Natural killer cell (primary cell): ENCODE measurements around the gene ZNF888. TPM values are rescaled to one million over a fixed set of nuclear protein-coding genes. Genes with fewer than 3 reads are reported as not detected.
A peak's percentile ranks its signal among the peaks of the same experiment; 100 is the strongest.
"Not testable (repeated sequence)": the region's sequence is repeated elsewhere in the genome, so short reads cannot be mapped to it uniquely, and the experiment has no call there.

Experiments used
- ATAC-seq, 3 donors: fragments of 150-1000 bp in 2 of 3; fragments of 200-7000 bp in 1 of 3; cut with Tn5 transposase; 1 replicate in 1 of 3; 2 replicates in 2 of 3; pipeline ENCODE4 v1.10.0; 2021; ENCODE audit warnings: mild to moderate bottlenecking in 2 of 3, moderate library complexity in 2 of 3
- DNase-seq, 2 donors: peaks; one replicate each; pipeline versions ENCODE4 v3.0.0 to v3.0.0-alpha.2; 2013 to 2021; ENCODE audit warnings: mixed read lengths in 1 of 2
- H3K27ac ChIP-seq: one replicate; pipeline ENCODE4 v1.5.1; 2013; ENCODE audit warnings: mild to moderate bottlenecking, low read length
- H3K27me3 ChIP-seq: one replicate; pipeline ENCODE4 v1.6.1; 2013; ENCODE audit warnings: low read length; ENCODE audit not compliant: control insufficient read depth, insufficient read depth
- H3K36me3 ChIP-seq: one replicate; pipeline ENCODE4 v1.6.1; 2013; ENCODE audit warnings: low read length; ENCODE audit not compliant: control insufficient read depth, insufficient read depth
- H3K4me1 ChIP-seq: one replicate; pipeline ENCODE4 v1.6.1; 2013; ENCODE audit warnings: low read length; ENCODE audit not compliant: control insufficient read depth, insufficient read depth
- H3K4me3 ChIP-seq: one replicate; pipeline ENCODE4 v1.5.1; 2013; ENCODE audit warnings: low read length
- H3K9me3 ChIP-seq: one replicate; pipeline ENCODE4 v1.6.1; 2013; ENCODE audit warnings: low read length; ENCODE audit not compliant: control insufficient read depth, insufficient read depth
- H3K27ac Mint-ChIP-seq, 2 donors: one replicate each; pipeline ENCODE4 v1.8.0; 2022; ENCODE audit warnings: mild to moderate bottlenecking in 2 of 2, mixed read lengths in 2 of 2, moderate library complexity in 1 of 2
- H3K27me3 Mint-ChIP-seq, 2 donors: one replicate each; pipeline ENCODE4 v1.8.0; 2022; ENCODE audit warnings: low read depth in 2 of 2, mixed read lengths in 2 of 2
- H3K36me3 Mint-ChIP-seq: one replicate; pipeline ENCODE4 v1.8.0; 2022; ENCODE audit warnings: mixed read lengths
- H3K4me1 Mint-ChIP-seq, 2 donors: one replicate each; pipeline ENCODE4 v1.8.0; 2022; ENCODE audit warnings: mixed read lengths in 2 of 2
- H3K4me3 Mint-ChIP-seq: one replicate; pipeline ENCODE4 v1.8.0; 2022; ENCODE audit warnings: mild to moderate bottlenecking, moderate library complexity, mixed read lengths
- H3K9me3 Mint-ChIP-seq, 2 donors: one replicate each; pipeline ENCODE4 v1.8.0; 2022; ENCODE audit warnings: mixed read lengths in 2 of 2
- CTCF ChIP-seq: fragments of 200-600 bp; IDR thresholded peaks from one replicate; pipeline ENCODE4 v1.8.0; 2022; ENCODE audit warnings: antibody characterized with exemption
- WGBS: methylation state at CpG from one replicate; pipeline ENCODE4 v1.1.7; 2013; ENCODE audit warnings: missing lambda C conversion rate; ENCODE audit not compliant: insufficient coverage; 5-methylcytosine and 5-hydroxymethylcytosine counted together
- intact Hi-C: fragments of 100-400 bp; cut with micrococcal nuclease; formaldehyde crosslinking; loops from one replicate; pipeline ENCODE4 v1.14.2; 2022
- total RNA-seq, 4 donors: library from RNA; stranded (reverse); fragments of 120-200 nt in 1 of 4; gene quantifications; one replicate each; pipeline versions ENCODE4 v1.2.3 to v1.2.4, GENCODE V29; 2013 to 2022

Gene ZNF888
- total RNA-seq, 3 donors from 2014 or later (not counting 1 experiment from before 2014, with no cell fraction given): 5.1 to 13.5 (median 8.0) TPM

DNA sequence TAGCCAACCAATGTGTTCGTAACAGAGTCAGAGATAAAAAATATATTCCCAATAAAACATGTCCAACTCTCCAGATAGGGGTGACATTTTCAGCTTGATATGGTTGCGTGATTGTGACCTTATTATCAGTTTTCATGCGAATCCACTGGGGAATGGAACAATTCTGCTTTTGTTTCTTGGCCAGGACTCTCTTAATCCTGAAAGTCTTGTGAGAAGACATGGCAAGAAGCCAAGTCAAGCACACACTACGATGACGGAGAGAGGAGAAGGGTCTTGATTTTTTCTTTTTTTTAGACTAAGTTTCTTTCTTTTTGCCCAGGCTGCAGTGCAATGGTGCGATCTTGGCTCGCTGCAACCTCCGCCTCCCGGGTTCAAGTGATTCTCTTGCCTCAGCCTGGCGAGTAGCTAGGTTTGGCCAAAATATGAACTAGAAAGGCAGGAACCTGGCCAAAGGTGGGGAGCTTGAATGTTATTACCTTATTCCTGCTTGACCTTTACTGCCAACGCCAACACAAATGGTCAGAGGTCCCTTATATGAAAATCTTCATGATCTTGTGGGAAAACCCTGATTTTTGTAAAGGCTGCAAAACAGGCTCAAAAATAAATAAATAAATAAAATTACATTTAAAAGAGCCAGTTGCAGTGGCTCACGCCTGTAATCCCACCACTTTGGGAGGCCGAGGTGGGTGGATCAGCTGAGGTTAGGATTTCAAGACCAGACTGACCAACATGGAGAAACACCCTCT is 25.0 kb upstream of the ZNF888 start:
- Mint-ChIP-seq H3K4me3 (no peak overlapping the region), H3K9me3 (peaks cover 5 to 9% of the 10 kb centered on the region in 2 donors), H3K27ac (no peak overlapping the region), H3K4me1 (no peaks in the 10 kb centered on the region), H3K36me3 (peaks cover 37% of the 10 kb centered on the region), H3K27me3 (no peaks in the 10 kb centered on the region)
- intact Hi-C loops: loop anchor here (10.0 kb wide), 1 partner anchor 203 kb away; no protein-coding TSS in a partner anchor
- WGBS: 97% methylated on average over 11 of the region's 13 CpGs
- Histone ChIP-seq H3K9me3 (peaks cover 67% of the 10 kb centered on the region), H3K27me3 (no peaks in the 10 kb centered on the region), H3K4me1 (peaks cover 4% of the 10 kb centered on the region), H3K36me3 (peaks cover 27% of the 10 kb centered on the region), H3K27ac (no peak overlapping the region), H3K4me3 (no peak overlapping the region)
- TF ChIP-seq CTCF: no peak
- DNase-seq: no peak
- no peak for ATAC-seq

DNA sequence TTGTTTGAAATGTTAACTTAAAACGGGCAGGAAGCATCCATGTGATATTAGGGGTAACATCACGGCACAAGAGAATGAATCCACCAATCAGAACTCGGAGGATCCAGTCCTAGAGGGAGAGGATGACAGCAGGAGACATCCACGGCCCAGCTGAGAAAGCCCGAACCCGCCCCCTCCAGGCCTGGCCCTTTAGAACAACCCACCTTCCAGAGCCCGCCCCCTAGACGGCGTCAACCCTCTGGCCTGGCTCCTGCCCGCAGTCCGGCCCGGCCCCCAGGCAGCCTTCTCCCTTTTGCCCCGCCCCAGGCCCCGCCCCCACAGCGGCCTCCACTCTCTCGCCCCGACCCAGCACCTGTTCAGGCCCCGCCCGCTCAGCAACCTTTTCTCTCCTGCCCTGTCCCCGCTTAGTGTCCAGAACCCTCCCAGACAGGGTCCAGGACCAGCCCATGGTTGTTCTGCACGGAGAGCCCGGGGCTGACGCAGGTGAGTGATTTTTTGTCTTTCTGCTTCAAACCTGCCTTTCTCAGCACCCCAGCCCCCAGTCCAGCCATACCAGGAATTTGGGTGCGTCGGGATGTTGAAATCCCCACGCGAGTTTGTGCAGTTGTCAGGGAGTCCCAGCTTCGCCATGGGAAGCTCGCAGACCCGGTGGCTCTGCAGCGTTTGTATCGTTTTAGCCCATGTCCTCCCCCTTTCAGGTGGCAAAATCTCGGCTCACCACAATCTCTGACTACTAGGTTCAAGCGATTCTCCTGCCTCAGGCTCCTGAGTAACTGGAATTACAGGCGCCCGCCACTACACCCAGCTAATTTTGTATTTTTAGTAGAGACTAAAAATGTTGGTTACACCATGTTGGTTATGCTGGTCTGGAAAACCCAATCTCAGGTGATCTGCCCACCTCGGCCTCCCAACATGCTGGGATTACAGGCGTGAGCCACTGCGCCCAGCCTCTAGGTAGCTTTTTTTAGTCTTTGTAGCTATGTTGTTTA is 23.4 kb upstream of the ZNF888 start:
- intact Hi-C loops: loop anchor here (10.0 kb wide), 1 partner anchor 202 kb away; no protein-coding TSS in a partner anchor
- Mint-ChIP-seq H3K9me3 (peaks cover 0 to 6% of the 10 kb centered on the region in 2 donors), H3K4me3 (peak overlapping the region; percentile 21), H3K36me3 (peaks cover 23% of the 10 kb centered on the region), H3K4me1 (peaks cover 7 to 9% of the 10 kb centered on the region in 2 donors), H3K27me3 (no peaks in the 10 kb centered on the region), H3K27ac (no peak overlapping the region)
- DNase-seq (no peak), ATAC-seq (no peak)
- no peak overlapping the region for H3K27ac ChIP-seq
- peaks cover 13% of the 10 kb centered on the region for H3K4me1 ChIP-seq
- no peak overlapping the region for H3K4me3 ChIP-seq
- H3K27me3 ChIP-seq: no peaks in the 10 kb centered on the region
- H3K9me3 ChIP-seq: peaks cover 52% of the 10 kb centered on the region
- no peak for TF ChIP-seq CTCF
- WGBS: 78% methylated on average over 36 of the region's 39 CpGs
- H3K36me3 ChIP-seq: peaks cover 12% of the 10 kb centered on the region

DNA sequence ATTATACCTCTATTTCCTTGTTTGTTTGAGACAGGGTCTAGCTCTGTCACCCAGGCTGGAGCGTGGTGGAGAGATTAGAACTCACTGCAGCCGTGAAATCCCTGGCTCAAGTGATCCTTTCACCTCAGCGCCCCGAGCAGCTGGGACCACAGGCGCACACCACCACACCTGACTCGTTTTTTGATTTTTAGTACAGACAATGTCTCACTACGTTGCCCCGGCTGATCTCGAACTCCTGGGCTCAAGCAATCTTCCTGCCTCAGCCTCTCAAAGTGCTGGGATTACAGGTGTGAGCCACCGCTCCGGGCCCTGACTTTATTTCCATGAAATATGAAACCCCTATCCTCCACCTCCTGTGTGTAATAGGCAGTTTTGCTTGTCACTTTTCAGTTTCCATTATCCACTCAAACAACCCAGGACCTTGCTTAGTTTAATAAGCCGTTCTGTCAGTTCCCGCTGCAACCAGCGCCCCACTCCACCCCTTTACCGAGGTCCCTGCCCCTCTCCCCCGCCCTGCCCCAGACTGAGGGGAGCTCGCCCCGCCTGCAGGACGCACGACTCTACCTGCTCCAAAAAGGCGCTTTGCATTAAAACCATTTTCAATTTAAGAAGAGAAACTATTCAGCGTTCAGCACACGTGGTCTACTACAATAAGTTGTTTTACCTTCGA is 22.6 kb upstream of the ZNF888 start:
- peaks cover 17% of the 10 kb centered on the region for H3K4me1 ChIP-seq
- WGBS: 90% methylated on average over 24 of the region's 24 CpGs
- Mint-ChIP-seq H3K4me3 (peak overlapping the region; percentile 21), H3K27me3 (no peaks in the 10 kb centered on the region), H3K36me3 (peaks cover 15% of the 10 kb centered on the region), H3K27ac (no peak overlapping the region), H3K9me3 (peaks cover 0 to 6% of the 10 kb centered on the region in 2 donors), H3K4me1 (peaks cover 14 to 16% of the 10 kb centered on the region in 2 donors)
- TF ChIP-seq CTCF: no peak
- H3K9me3 ChIP-seq: peaks cover 45% of the 10 kb centered on the region
- peaks cover 4% of the 10 kb centered on the region for H3K36me3 ChIP-seq
- DNase-seq (no peak), ATAC-seq (no peak)
- H3K27me3 ChIP-seq: no peaks in the 10 kb centered on the region
- intact Hi-C loops: loop anchor here (10.0 kb wide), 1 partner anchor 201 kb away; no protein-coding TSS in a partner anchor
- no peak overlapping the region for H3K4me3 ChIP-seq
- no peak overlapping the region for H3K27ac ChIP-seq

- intact Hi-C loops: loop anchor here (5.0 to 10.0 kb wide), 2 partner anchors 48 to 200 kb away; partner anchors contain the start of gene ZNF320
- not testable (repeated sequence) for H3K27ac Mint-ChIP-seq, H3K27me3 Mint-ChIP-seq, H3K4me3 Mint-ChIP-seq, H3K9me3 Mint-ChIP-seq, H3K27ac ChIP-seq, H3K36me3 Mint-ChIP-seq, H3K27me3 ChIP-seq, H3K4me3 ChIP-seq, H3K36me3 ChIP-seq, DNase-seq, ATAC-seq
- WGBS: 95% methylated on average over 17 of the region's 17 CpGs
- H3K4me1 Mint-ChIP-seq: peaks cover 14 to 16% of the 10 kb centered on the region in 2 donors
- Histone ChIP-seq H3K4me1 (peaks cover 17% of the 10 kb centered on the region), H3K9me3 (peaks cover 40% of the 10 kb centered on the region)
Measured at GRCh38 chr19:52944703-52945493, 21.7 kb upstream of the ZNF888 start.
